Measurements from ENCODE around the gene YY1.

DNA sequence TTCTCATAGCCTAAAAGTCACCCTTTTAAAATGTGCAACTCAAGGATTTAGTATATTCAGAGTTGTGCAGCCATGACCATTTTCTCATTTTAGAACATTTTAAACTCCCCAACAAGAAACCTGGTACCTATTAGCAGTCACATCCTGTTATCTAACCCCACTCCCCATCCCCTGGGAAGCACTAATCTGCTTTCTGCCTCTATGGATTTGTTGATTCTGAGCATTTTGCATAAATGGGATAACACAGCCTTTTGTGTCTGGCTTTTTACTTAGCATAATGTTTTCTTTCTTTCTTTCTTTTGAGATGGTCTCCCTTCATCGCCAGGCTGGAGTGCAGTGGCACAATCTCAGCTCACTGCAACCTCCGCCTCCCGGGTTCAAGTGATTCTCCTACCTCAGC is 38.6 kb upstream of the YY1 start:
- TF ChIP-seq, protein P1, sequence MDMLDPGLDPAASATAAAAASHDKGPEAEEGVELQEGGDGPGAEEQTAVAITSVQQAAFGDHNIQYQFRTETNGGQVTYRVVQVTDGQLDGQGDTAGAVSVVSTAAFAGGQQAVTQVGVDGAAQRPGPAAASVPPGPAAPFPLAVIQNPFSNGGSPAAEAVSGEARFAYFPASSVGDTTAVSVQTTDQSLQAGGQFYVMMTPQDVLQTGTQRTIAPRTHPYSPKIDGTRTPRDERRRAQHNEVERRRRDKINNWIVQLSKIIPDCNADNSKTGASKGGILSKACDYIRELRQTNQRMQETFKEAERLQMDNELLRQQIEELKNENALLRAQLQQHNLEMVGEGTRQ (CRISPR knock-in tag; IDR thresholded peaks at IDR 0.05): no peak
- TF ChIP-seq TRIM28 (IDR thresholded peaks at IDR 0.05): no peak
